GM10248 (cell line): ENCODE data around the gene ARSA.

Source experiments
- CTCF ChIA-PET: fragments of 300-600 bp; sonication (Branson Sonifier 250); formaldehyde crosslinking; extraction: SDS; loops from one replicate; lab custom pipeline; 2021; ENCODE audit warnings: antibody characterized with exemption; lab: Yijun Ruan, JAX
- POLR2A ChIA-PET: fragments of 350-650 bp; sonication (Branson Sonifier 250); formaldehyde crosslinking; extraction: SDS; loops from one replicate; lab custom pipeline; 2020; ENCODE audit warnings: antibody characterized with exemption; lab: Yijun Ruan, JAX
- DNase-seq: peaks from one replicate; pipeline ENCODE4 v3.0.0; 2012; ENCODE audit errors: extremely low spot score
- TF ChIP-seq, protein P1 (sequence below): IDR thresholded peaks from 2 replicates; pipeline ENCODE4 v1.5.1; 2012; ENCODE audit warnings: mild to moderate bottlenecking, low read depth; ENCODE audit errors: extremely low read depth, missing control alignments, control extremely low read depth

Gene ARSA

GRCh38 chr22:50633771-50634170 is 5.8 kb upstream of the ARSA start:
- TF ChIP-seq, protein P1, sequence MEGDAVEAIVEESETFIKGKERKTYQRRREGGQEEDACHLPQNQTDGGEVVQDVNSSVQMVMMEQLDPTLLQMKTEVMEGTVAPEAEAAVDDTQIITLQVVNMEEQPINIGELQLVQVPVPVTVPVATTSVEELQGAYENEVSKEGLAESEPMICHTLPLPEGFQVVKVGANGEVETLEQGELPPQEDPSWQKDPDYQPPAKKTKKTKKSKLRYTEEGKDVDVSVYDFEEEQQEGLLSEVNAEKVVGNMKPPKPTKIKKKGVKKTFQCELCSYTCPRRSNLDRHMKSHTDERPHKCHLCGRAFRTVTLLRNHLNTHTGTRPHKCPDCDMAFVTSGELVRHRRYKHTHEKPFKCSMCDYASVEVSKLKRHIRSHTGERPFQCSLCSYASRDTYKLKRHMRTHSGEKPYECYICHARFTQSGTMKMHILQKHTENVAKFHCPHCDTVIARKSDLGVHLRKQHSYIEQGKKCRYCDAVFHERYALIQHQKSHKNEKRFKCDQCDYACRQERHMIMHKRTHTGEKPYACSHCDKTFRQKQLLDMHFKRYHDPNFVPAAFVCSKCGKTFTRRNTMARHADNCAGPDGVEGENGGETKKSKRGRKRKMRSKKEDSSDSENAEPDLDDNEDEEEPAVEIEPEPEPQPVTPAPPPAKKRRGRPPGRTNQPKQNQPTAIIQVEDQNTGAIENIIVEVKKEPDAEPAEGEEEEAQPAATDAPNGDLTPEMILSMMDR, result no peak
- ChIA-PET POLR2A (no interaction called here), CTCF (interaction anchor here (0.8 to 1.6 kb wide), 3 partner anchors 12 to 71 kb away, joined by 3 to 5 read pairs (median 4); partner anchors contain the start of gene SYCE3)
- no peak for DNase-seq

DNA sequence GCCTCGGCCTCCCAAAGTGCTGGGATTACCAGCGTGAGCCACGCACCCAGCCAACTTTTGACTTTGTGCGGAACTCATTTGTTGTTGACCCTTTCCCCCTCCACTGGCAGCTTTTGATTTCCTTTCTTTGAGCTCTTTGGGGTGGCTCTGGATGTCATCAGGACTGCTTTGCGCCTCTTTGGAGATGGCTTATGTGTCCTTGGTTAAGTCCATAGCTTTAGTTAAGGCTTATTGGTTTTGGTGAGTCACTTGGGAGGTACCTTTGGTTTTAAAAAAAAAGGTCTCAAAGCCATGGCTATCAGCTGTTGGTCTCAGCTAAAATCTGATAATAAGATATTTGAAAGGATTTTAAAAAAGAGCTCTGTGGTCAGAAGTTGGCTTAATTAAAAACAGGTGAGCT is 5.1 kb upstream of the ARSA start:
- TF ChIP-seq, protein P1, result no peak
- no peak for DNase-seq
- CTCF ChIA-PET, result interaction anchor here (1.2 to 1.6 kb wide), 2 partner anchors 12 to 70 kb away, joined by 3 to 4 read pairs; partner anchors contain the start of gene SYCE3
- POLR2A ChIA-PET, result no interaction called here

DNA sequence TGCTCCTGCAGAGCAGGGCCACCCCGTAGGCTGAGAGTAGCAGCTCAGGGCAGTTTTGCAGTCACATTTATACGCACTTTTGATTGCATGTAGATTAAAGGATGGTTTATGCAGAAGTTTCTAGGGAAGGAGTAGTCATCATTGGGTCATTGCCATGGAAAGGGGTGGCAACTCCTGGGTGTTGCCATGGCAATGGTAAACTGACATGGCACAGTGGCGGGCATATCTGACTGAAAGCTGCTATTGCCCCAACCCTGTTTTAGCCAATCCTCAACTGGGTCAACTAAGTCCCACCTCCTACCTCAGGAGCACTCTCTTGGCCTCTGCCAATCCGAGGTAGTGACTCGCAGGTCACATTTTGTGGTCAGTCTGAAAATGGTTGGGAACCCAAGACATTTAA is 2.4 kb upstream of the ARSA start:
- CTCF ChIA-PET, result interaction anchor here (1.2 to 2.8 kb wide), 3 partner anchors 9 to 105 kb away, joined by 3 to 11 read pairs (median 4); partner anchors contain the start of gene SCO2
- TF ChIP-seq, protein P1, result no peak
- POLR2A ChIA-PET, result no interaction called here
- DNase-seq, result no peak

- CTCF ChIA-PET, result interaction anchor here (0.7 to 1.4 kb wide), 3 partner anchors 62 to 155 kb away, joined by 3 to 5 read pairs (median 4); partner anchors contain the start of gene SYCE3
- TF ChIP-seq, protein P1, result no peak
- no peak for DNase-seq
- POLR2A ChIA-PET, result interaction anchor here (0.5 kb wide), 1 partner anchor 240 kb away, joined by 4 read pairs; no protein-coding TSS in a partner anchor
Observed at GRCh38 chr22:50628543-50629134, 687 bp upstream of the ARSA start.

DNA sequence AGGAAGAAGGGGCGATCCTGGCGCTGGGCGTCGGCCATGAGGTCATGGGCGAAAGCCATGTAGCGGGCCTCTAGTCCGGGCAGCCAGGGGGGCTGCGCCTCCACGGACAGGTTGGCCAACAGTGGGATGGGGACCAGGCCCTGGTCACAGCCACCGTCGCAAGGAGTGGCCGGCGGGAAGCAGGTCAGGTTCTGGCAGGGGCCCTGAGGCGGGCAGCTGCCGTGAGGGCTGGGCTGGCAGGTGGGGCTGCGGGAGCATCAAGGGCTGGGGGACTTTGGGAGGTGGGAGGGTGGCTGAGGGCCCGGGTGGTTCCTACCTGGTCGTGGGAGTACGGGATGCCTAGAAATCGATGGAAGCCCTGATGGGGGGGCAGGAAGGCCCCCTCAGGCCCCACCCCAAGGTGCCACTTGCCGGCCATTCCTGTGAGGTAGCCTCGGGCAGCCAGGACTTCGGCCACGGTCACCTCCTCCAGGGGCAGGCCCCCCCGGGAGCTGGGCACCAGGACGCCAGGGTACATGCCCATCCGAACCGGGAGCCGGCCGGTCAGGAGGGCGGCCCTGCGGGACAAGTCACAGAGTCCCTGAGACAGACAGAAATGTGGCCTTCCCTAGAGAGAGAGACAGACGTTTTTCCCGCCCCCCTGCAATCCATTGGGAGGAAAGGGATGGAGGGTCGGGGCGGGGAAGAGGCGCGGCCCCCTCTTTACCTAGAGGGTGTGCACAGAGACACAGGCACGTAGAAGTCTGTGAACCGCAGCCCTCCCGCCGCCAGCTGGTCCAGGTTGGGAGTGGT is 906 bp downstream of the ARSA start:
- TF ChIP-seq, protein P1, result no peak
- POLR2A ChIA-PET, result interaction anchor here (0.6 kb wide), 1 partner anchor 276 kb away, joined by 4 read pairs; no protein-coding TSS in a partner anchor
- DNase-seq, result no peak
- CTCF ChIA-PET, result interaction anchor here (0.7 to 1.4 kb wide), 4 partner anchors 63 to 85 kb away, joined by 3 to 5 read pairs (median 4); partner anchors contain the start of gene SYCE3

GRCh38 chr22:50626314-50626849 is 1.6 kb downstream of the ARSA start:
- POLR2A ChIA-PET, result interaction anchor here (0.6 kb wide), 1 partner anchor 276 kb away, joined by 4 read pairs; no protein-coding TSS in a partner anchor
- TF ChIP-seq, protein P1, result no peak
- no peak for DNase-seq
- CTCF ChIA-PET, result interaction anchor here (1.1 kb wide), 1 partner anchor 63 kb away, joined by 3 read pairs; no protein-coding TSS in a partner anchor
